Memory B cell (primary cell): Measurements from ENCODE around the gene HSF5.

Experiments used
- ATAC-seq: fragments of 150-1000 bp; cut with Tn5 transposase; 2 replicates; pipeline ENCODE4 v1.10.0; 2021; ENCODE audit warnings: low read depth, mild to moderate bottlenecking, moderate library complexity
- DNase-seq, 2 donors: peaks; one replicate each; pipeline ENCODE4 v3.0.0; 2022; ENCODE audit warnings: low spot score in 2 of 2
- H3K27ac Mint-ChIP-seq: one replicate; pipeline ENCODE4 v1.8.0; 2022; ENCODE audit warnings: mild to moderate bottlenecking, moderate library complexity, mixed read lengths
- H3K27me3 Mint-ChIP-seq: one replicate; pipeline ENCODE4 v1.8.0; 2022; ENCODE audit warnings: mixed read lengths
- H3K36me3 Mint-ChIP-seq: one replicate; pipeline ENCODE4 v1.8.0; 2022; ENCODE audit warnings: mild to moderate bottlenecking, mixed read lengths
- H3K4me1 Mint-ChIP-seq: one replicate; pipeline ENCODE4 v1.8.0; 2022; ENCODE audit warnings: mixed read lengths
- H3K4me3 Mint-ChIP-seq: one replicate; pipeline ENCODE4 v1.8.0; 2022; ENCODE audit warnings: mild to moderate bottlenecking, moderate library complexity, mixed read lengths
- H3K9me3 Mint-ChIP-seq: one replicate; pipeline ENCODE4 v1.8.0; 2022; ENCODE audit warnings: mixed read lengths

HSF5 gene

GRCh38 chr17:58527306-58527705 is 39.1 kb upstream of the HSF5 start:
- ATAC-seq, result no peak
- peak overlapping the region; percentile 25 for H3K27ac Mint-ChIP-seq

GRCh38 chr17:58525239-58525638 is 37.0 kb upstream of the HSF5 start:
- Mint-ChIP-seq H3K27ac (no peak overlapping the region), H3K27me3 (no peaks in the 10 kb centered on the region), H3K4me1 (peaks cover 7% of the 10 kb centered on the region), H3K9me3 (no peaks in the 10 kb centered on the region), H3K4me3 (no peak overlapping the region), H3K36me3 (no peaks in the 10 kb centered on the region)
- ATAC-seq, result no peak
- DNase-seq, result no peak

More at GRCh38 chr17:58527306-58527705, 39.1 kb upstream of the HSF5 start:
- no peaks in the 10 kb centered on the region for H3K9me3 Mint-ChIP-seq
- H3K4me3 Mint-ChIP-seq, result no peak overlapping the region
- peaks cover 5% of the 10 kb centered on the region for H3K4me1 Mint-ChIP-seq
- H3K36me3 Mint-ChIP-seq, result no peaks in the 10 kb centered on the region
- DNase-seq, result no peak
- no peaks in the 10 kb centered on the region for H3K27me3 Mint-ChIP-seq

- Mint-ChIP-seq H3K9me3 (no peaks in the 10 kb centered on the region), H3K4me3 (no peak overlapping the region), H3K27ac (no peak overlapping the region), H3K27me3 (no peaks in the 10 kb centered on the region), H3K36me3 (no peaks in the 10 kb centered on the region), H3K4me1 (peaks cover 8% of the 10 kb centered on the region)
- ATAC-seq, result no peak
- DNase-seq, result no peak
Measured at GRCh38 chr17:58521680-58522079, 33.5 kb upstream of the HSF5 start.

- Mint-ChIP-seq H3K4me3 (no peak overlapping the region), H3K9me3 (no peaks in the 10 kb centered on the region), H3K27ac (no peak overlapping the region), H3K36me3 (no peaks in the 10 kb centered on the region), H3K27me3 (no peaks in the 10 kb centered on the region), H3K4me1 (peaks cover 16% of the 10 kb centered on the region)
- no peak for ATAC-seq
- DNase-seq, result no peak
Measured at GRCh38 chr17:58520843-58521430, 32.7 kb upstream of the HSF5 start.

GRCh38 chr17:58517928-58518609 is 29.9 kb upstream of the HSF5 start:
- ATAC-seq (peak; percentile 75), DNase-seq (peak; percentile 92 to 99)
- Mint-ChIP-seq H3K4me3 (peak overlapping the region; percentile 80), H3K9me3 (no peaks in the 10 kb centered on the region), H3K36me3 (peaks cover under 1% of the 10 kb centered on the region), H3K27ac (peak overlapping the region; percentile 74), H3K4me1 (peaks cover 28% of the 10 kb centered on the region), H3K27me3 (no peaks in the 10 kb centered on the region)

GRCh38 chr17:58517378-58517927 is 29.2 kb upstream of the HSF5 start:
- H3K36me3 Mint-ChIP-seq, result peaks cover 5% of the 10 kb centered on the region
- DNase-seq (no peak), ATAC-seq (no peak)
- no peaks in the 10 kb centered on the region for H3K9me3 Mint-ChIP-seq
- peak overlapping the region; percentile 74 for H3K27ac Mint-ChIP-seq
- H3K27me3 Mint-ChIP-seq, result no peaks in the 10 kb centered on the region
- peak overlapping the region; percentile 80 for H3K4me3 Mint-ChIP-seq
- H3K4me1 Mint-ChIP-seq, result peaks cover 32% of the 10 kb centered on the region

- Mint-ChIP-seq H3K4me3 (peak overlapping the region; percentile 80), H3K27me3 (no peaks in the 10 kb centered on the region), H3K4me1 (peaks cover 32% of the 10 kb centered on the region)
Measured at GRCh38 chr17:58516644-58517377, 28.6 kb upstream of the HSF5 start.

GRCh38 chr17:58515286-58515685 is 27.1 kb upstream of the HSF5 start:
- Mint-ChIP-seq H3K27me3 (no peaks in the 10 kb centered on the region), H3K36me3 (peaks cover 18% of the 10 kb centered on the region), H3K4me1 (peaks cover 38% of the 10 kb centered on the region), H3K4me3 (peak overlapping the region; percentile 80), H3K9me3 (no peaks in the 10 kb centered on the region), H3K27ac (peak overlapping the region; percentile 78)
- DNase-seq (no peak), ATAC-seq (no peak)

More at GRCh38 chr17:58516644-58517377, 28.6 kb upstream of the HSF5 start:
- peak overlapping the region; percentile 74 for H3K27ac Mint-ChIP-seq
- H3K9me3 Mint-ChIP-seq, result no peaks in the 10 kb centered on the region
- peaks cover 5% of the 10 kb centered on the region for H3K36me3 Mint-ChIP-seq
- ATAC-seq, result no peak
- no peak for DNase-seq

GRCh38 chr17:58514770-58515157 is 26.6 kb upstream of the HSF5 start:
- no peaks in the 10 kb centered on the region for H3K9me3 Mint-ChIP-seq
- peaks cover 41% of the 10 kb centered on the region for H3K4me1 Mint-ChIP-seq
- peak overlapping the region; percentile 80 for H3K4me3 Mint-ChIP-seq
- H3K27me3 Mint-ChIP-seq, result no peaks in the 10 kb centered on the region
- peak overlapping the region; percentile 78 for H3K27ac Mint-ChIP-seq
- no peak for ATAC-seq
- H3K36me3 Mint-ChIP-seq, result peaks cover 24% of the 10 kb centered on the region
- DNase-seq, result no peak

- Mint-ChIP-seq H3K27ac (peak within 1 kb of the TSS; percentile 87), H3K36me3 (peaks cover 28% of the 10 kb centered on the region), H3K4me3 (peak within 1 kb of the TSS; percentile 94), H3K9me3 (no peaks in the 10 kb centered on the region), H3K4me1 (peaks cover 41% of the 10 kb centered on the region), H3K27me3 (no peaks in the 10 kb centered on the region)
- DNase-seq, result peak; percentile 44 to 53
- ATAC-seq, result peak; percentile 2
Measured at GRCh38 chr17:58513965-58514769, 26.0 kb upstream of the HSF5 start, which contains the start of gene MTMR4. MTMR4 (minus strand) TSS chr17:58514638; CDS start chr17:58514407, 231 bp downstream.

GRCh38 chr17:58513267-58513964 is 25.2 kb upstream of the HSF5 start:
- Mint-ChIP-seq H3K36me3 (peaks cover 32% of the 10 kb centered on the region), H3K4me1 (peaks cover 41% of the 10 kb centered on the region), H3K9me3 (no peaks in the 10 kb centered on the region), H3K27me3 (no peaks in the 10 kb centered on the region), H3K27ac (peak overlapping the region; percentile 87), H3K4me3 (peak overlapping the region; percentile 94)
- ATAC-seq, result no peak
- no peak for DNase-seq

GRCh38 chr17:58510075-58510474 is 21.9 kb upstream of the HSF5 start:
- H3K36me3 Mint-ChIP-seq, result peaks cover 47% of the 10 kb centered on the region
- H3K27ac Mint-ChIP-seq, result peak overlapping the region; percentile 19
- no peaks in the 10 kb centered on the region for H3K27me3 Mint-ChIP-seq
- DNase-seq (no peak), ATAC-seq (no peak)
- H3K4me1 Mint-ChIP-seq, result peaks cover 31% of the 10 kb centered on the region
- no peaks in the 10 kb centered on the region for H3K9me3 Mint-ChIP-seq
- no peak overlapping the region for H3K4me3 Mint-ChIP-seq
